Heart left ventricle (tissue), 13 donors: ENCODE results near the gene S100PBP.

Experiments used
- POLR2A ChIP-seq, 2 donors: fragments of 450-650 bp; IDR thresholded peaks; one replicate each; pipeline ENCODE4 v1.6.1; 2017; ENCODE audit warnings: antibody characterized with exemption in 2 of 2, mild to moderate bottlenecking in 2 of 2, moderate library complexity in 2 of 2
- TF ChIP-seq, protein P1 (sequence below), 12 donors: fragments of 200-600 bp; sonication (generic) in 4 of 12; IDR thresholded peaks; one replicate each; pipeline versions ENCODE4 v1.5.0 to v1.8.0; 2018 to 2022; ENCODE audit warnings: antibody characterized with exemption in 12 of 12, mild to moderate bottlenecking in 5 of 12
- donor health status: ischemic (EF 13 %, LVEDD 7.1; RV severe dilation, severe dysfunction).
- donor health status: DM: no; HTN: yes; CAD: no.
- donor health status: DM: no; HTN: no; CAD: no.
- donor health status: ischemic (EF 25% LVEDD 6.9; RV normal size, moderate dysfunction).
- donor health status: ischemic (EF 25% LVEDD 5.7; RV mildly dilated, moderate dysfunction).
- donor health status: ischemic (EF 35%, LVEDD 5.7; RV mildly dilated, moderate dysfunction).
- donor health status: nonischemic (EF 11% LVEDD 7.7; RV severe dilation, severe dysfunction).
- donor health status: DM: yes; HTN: yes; CAD: no.
- donor health status: PGD.
- donor health status: ischemic (EF 29% LVEDD 5.4; RV normal size, mild dysfunction).
- donor health status: nonischemic (EF 23%, LVEDD 6.1; RV moderate dilation, normal function).

DNA sequence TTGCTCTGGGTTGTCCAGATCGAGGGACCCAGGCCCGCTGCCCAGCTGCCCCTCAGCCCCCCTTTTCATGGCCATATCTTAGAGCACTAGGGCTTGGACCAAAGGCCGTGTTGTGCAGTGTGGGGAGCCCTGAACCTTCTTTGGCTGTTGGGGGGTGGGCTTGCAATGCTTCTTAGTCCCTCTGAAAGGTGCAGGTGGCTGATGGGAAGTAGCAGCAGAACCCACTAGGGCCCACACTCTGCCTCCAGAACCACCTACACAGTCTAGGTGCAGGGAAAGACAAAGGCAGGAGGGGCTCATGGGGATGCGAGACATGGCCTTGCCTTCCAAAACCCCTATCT lies 66.5 kb downstream of the S100PBP start:
- no peak for TF ChIP-seq POLR2A (IDR thresholded peaks at IDR 0.05)
- TF ChIP-seq, protein P1, sequence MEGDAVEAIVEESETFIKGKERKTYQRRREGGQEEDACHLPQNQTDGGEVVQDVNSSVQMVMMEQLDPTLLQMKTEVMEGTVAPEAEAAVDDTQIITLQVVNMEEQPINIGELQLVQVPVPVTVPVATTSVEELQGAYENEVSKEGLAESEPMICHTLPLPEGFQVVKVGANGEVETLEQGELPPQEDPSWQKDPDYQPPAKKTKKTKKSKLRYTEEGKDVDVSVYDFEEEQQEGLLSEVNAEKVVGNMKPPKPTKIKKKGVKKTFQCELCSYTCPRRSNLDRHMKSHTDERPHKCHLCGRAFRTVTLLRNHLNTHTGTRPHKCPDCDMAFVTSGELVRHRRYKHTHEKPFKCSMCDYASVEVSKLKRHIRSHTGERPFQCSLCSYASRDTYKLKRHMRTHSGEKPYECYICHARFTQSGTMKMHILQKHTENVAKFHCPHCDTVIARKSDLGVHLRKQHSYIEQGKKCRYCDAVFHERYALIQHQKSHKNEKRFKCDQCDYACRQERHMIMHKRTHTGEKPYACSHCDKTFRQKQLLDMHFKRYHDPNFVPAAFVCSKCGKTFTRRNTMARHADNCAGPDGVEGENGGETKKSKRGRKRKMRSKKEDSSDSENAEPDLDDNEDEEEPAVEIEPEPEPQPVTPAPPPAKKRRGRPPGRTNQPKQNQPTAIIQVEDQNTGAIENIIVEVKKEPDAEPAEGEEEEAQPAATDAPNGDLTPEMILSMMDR (IDR thresholded peaks at IDR 0.05): no peak
